ENCODE data around the gene OTUB2.

DNA sequence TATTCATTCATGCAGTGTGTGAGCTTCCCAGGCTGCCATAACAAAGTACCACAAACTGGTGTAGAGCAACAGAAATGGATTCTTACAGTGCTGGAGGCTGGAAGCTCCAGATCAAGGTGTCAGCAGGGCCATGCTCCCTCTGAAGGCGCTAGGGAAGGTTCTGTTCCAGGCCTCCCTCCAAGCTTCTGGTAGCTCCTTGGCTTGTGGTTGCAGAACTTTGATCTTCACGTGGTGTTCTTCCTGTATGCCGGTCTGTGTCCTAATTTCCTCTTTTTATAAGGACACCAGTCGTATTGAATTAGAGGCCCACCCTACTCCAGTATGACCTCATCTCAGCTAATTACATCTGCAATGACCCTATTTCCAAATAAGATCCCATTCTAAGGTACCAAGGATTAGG lies 3.1 kb downstream of the OTUB2 start:
- TF ChIP-seq CTCF (IDR thresholded peaks at IDR 0.05) = no peak
- no peak for TF ChIP-seq POLR2A (IDR thresholded peaks at IDR 0.05)
